PC-3 (cell line): ENCODE results near the gene SLC24A3.

Experiments used
- CTCF ChIP-seq: fragments of 300-600 bp; sonication (generic); conservative IDR thresholded peaks from 2 replicates; pipeline ENCODE4 v1.5.1; 2017; ENCODE audit warnings: antibody characterized with exemption, low read depth, mild to moderate bottlenecking, low read length
- EZH2 ChIP-seq: fragments of 300-600 bp; sonication (generic); IDR thresholded peaks from one replicate; pipeline ENCODE4 v1.6.1; 2017; ENCODE audit warnings: antibody characterized with exemption, mild to moderate bottlenecking, low read length; ENCODE audit not compliant: unreplicated experiment
- EZH2phosphoT487 ChIP-seq: fragments of 300-600 bp; sonication (generic); IDR thresholded peaks from 2 replicates; pipeline ENCODE4 v1.6.1; 2018; ENCODE audit warnings: mild to moderate bottlenecking, antibody characterized with exemption, low read length, borderline replicate concordance

- TF ChIP-seq EZH2phosphoT487 (no peak), CTCF (no peak), EZH2 (no peak)
Observed at GRCh38 chr20:19510611-19511010, 298.2 kb downstream of the SLC24A3 start.
